CD14-positive monocyte (primary cell): ENCODE data around the gene PLA2G12A. TPM values are rescaled to one million over a fixed set of nuclear protein-coding genes. Genes with fewer than 3 reads are reported as not detected.

Source experiments
- DNase-seq, 3 donors: peaks; one replicate each; pipeline ENCODE4 v3.0.0-alpha.2; 2011 to 2022
- H2AFZ ChIP-seq: 2 replicates; pipeline ENCODE4 v1.6.0; 2012; ENCODE audit warnings: mild to moderate bottlenecking, low read depth, low read length, inconsistent platforms; ENCODE audit not compliant: insufficient read depth, poor library complexity, severe bottlenecking
- H3K27ac ChIP-seq, 2 donors: 1 replicate in 1 of 2; 2 replicates in 1 of 2; pipeline ENCODE4 v1.5.1; 2012 to 2013; ENCODE audit warnings: low read length in 2 of 2, control low read depth in 1 of 2, inconsistent platforms in 1 of 2, low read depth in 1 of 2, mild to moderate bottlenecking in 1 of 2
- H3K27me3 ChIP-seq, 2 donors: one replicate each; pipeline versions ENCODE4 v1.6.0 to v1.6.1; 2011 to 2013; ENCODE audit warnings: low read length in 2 of 2; ENCODE audit not compliant: control insufficient read depth in 2 of 2, insufficient read depth in 2 of 2
- H3K36me3 ChIP-seq, 2 donors: replicated peaks in 1 of 2; 1 replicate in 1 of 2; 2 replicates in 1 of 2; pipeline versions ENCODE4 v1.5.1 to v1.6.1; 2012 to 2013; ENCODE audit warnings: low read length in 2 of 2, control low read depth in 1 of 2, inconsistent platforms in 1 of 2, mild to moderate bottlenecking in 1 of 2; ENCODE audit not compliant: insufficient read depth in 2 of 2, control insufficient read depth in 1 of 2
- H3K4me1 ChIP-seq, 2 donors: 1 replicate in 1 of 2; 2 replicates in 1 of 2; pipeline versions ENCODE4 v1.5.1 to v1.6.1; 2012 to 2013; ENCODE audit warnings: low read length in 2 of 2, control low read depth in 1 of 2, inconsistent platforms in 1 of 2, mild to moderate bottlenecking in 1 of 2, moderate library complexity in 1 of 2; ENCODE audit not compliant: insufficient read depth in 2 of 2, control insufficient read depth in 1 of 2
- H3K4me2 ChIP-seq: replicated peaks from 2 replicates; pipeline ENCODE3; 2012; ENCODE audit warnings: low read length, moderate library complexity, mild to moderate bottlenecking; ENCODE audit not compliant: poor library complexity, severe bottlenecking; ENCODE audit errors: extremely low read depth
- H3K4me3 ChIP-seq, 3 experiments: fragments of 200-600 bp in 1 of 3; sonication (generic) in 1 of 3; replicated peaks in 1 of 3; 1 replicate in 2 of 3; 2 replicates in 1 of 3; pipeline ENCODE4 v1.5.1; 2011 to 2013; ENCODE audit warnings: low read length in 3 of 3, mild to moderate bottlenecking in 3 of 3, control low read depth in 2 of 3, low read depth in 2 of 3, inconsistent platforms in 1 of 3, moderate library complexity in 1 of 3
- H3K79me2 ChIP-seq: 2 replicates; pipeline ENCODE4 v1.6.0; 2012; ENCODE audit warnings: mild to moderate bottlenecking, control low read depth, inconsistent platforms, low read length, moderate library complexity; ENCODE audit not compliant: insufficient read depth
- H3K9ac ChIP-seq: 2 replicates; pipeline ENCODE4 v1.6.0; 2017; ENCODE audit warnings: low read length, mild to moderate bottlenecking; ENCODE audit not compliant: insufficient read depth, poor library complexity, severe bottlenecking
- H3K9me3 ChIP-seq, 2 donors: replicated peaks in 1 of 2; 1 replicate in 1 of 2; 2 replicates in 1 of 2; pipeline versions ENCODE4 v1.5.1 to v1.6.1; 2012 to 2013; ENCODE audit warnings: low read length in 2 of 2, control low read depth in 1 of 2; ENCODE audit not compliant: control insufficient read depth in 1 of 2, insufficient read depth in 1 of 2
- H4K20me1 ChIP-seq: 2 replicates; pipeline ENCODE4 v1.6.0; 2012; ENCODE audit warnings: mild to moderate bottlenecking, low read length, control low read depth, moderate library complexity; ENCODE audit not compliant: insufficient read depth
- H3K27ac Mint-ChIP-seq, 7 donors: one replicate each; pipeline ENCODE4 v1.8.0; 2020; ENCODE audit warnings: mild to moderate bottlenecking in 7 of 7, mixed read lengths in 7 of 7, moderate library complexity in 6 of 7, inconsistent platforms in 2 of 7
- H3K27me3 Mint-ChIP-seq, 3 donors: one replicate each; pipeline ENCODE4 v1.8.0; 2021 to 2022; ENCODE audit warnings: low read depth in 3 of 3, mild to moderate bottlenecking in 3 of 3, mixed read lengths in 3 of 3, moderate library complexity in 3 of 3, inconsistent platforms in 1 of 3
- H3K36me3 Mint-ChIP-seq, 2 donors: one replicate each; pipeline ENCODE4 v1.8.0; 2020; ENCODE audit warnings: mixed read lengths in 2 of 2, inconsistent platforms in 1 of 2, mild to moderate bottlenecking in 1 of 2
- H3K4me1 Mint-ChIP-seq: one replicate; pipeline ENCODE4 v1.8.0; 2020; ENCODE audit warnings: mild to moderate bottlenecking, mixed read lengths
- H3K4me3 Mint-ChIP-seq, 2 donors: one replicate each; pipeline ENCODE4 v1.8.0; 2020; ENCODE audit warnings: mild to moderate bottlenecking in 2 of 2, mixed read lengths in 2 of 2, moderate library complexity in 1 of 2
- H3K9me3 Mint-ChIP-seq, 7 donors: one replicate each; pipeline ENCODE4 v1.8.0; 2020 to 2022; ENCODE audit warnings: mixed read lengths in 7 of 7, mild to moderate bottlenecking in 6 of 7, moderate library complexity in 6 of 7, inconsistent platforms in 2 of 7
- CTCF ChIP-seq: fragments of 200-600 bp; IDR thresholded peaks from one replicate; pipeline ENCODE4 v1.8.0; 2022; ENCODE audit warnings: antibody characterized with exemption, mild to moderate bottlenecking
- WGBS: methylation state at CpG from one replicate; pipeline ENCODE4 v1.1.5; 2013; ENCODE audit warnings: missing lambda C conversion rate; ENCODE audit not compliant: insufficient coverage; 5-methylcytosine and 5-hydroxymethylcytosine counted together
- intact Hi-C, 2 donors: fragments of 100-400 bp; cut with micrococcal nuclease; formaldehyde crosslinking; loops; one replicate each; pipeline versions ENCODE4 v1.15.0 to v1.15.1; 2023
- polyA plus RNA-seq, 3 donors: library from polyadenylated mRNA; depleted of rRNA in 1 of 3; unstranded in 2 of 3; stranded (reverse) in 1 of 3; fragments of 300-500 nt in 2 of 3; fragments of >200 nt in 1 of 3; fragmentation: Illumina TruSeq in 2 of 3; gene quantifications; 1 replicate in 2 of 3; 2 replicates in 1 of 3; pipeline ENCODE4 v1.2.3, GENCODE V29; 2012 to 2021

Gene PLA2G12A
- polyA plus RNA-seq, 3 donors: 1.8 to 16.2 (median 15.1) TPM

- WGBS: no CpG with 5 or more reads among the region's 1 CpG
- Histone ChIP-seq H3K27me3 (no peaks in the 10 kb centered on the region), H3K9ac (no peak overlapping the region), H3K9me3 (peaks cover 0 to under 1% of the 10 kb centered on the region in 2 donors), H3K27ac (no peak overlapping the region), H3K4me1 (no peaks in the 10 kb centered on the region), H3K4me3 (no peak overlapping the region), H3K4me2 (no peak overlapping the region), H2AFZ (no peak overlapping the region), H3K36me3 (peaks cover 4 to 28% of the 10 kb centered on the region in 2 donors), H4K20me1 (peaks cover 15% of the 10 kb centered on the region), H3K79me2 (no peaks in the 10 kb centered on the region)
- H3K9me3 Mint-ChIP-seq: peaks cover 2 to 11% (median 6%) of the 10 kb centered on the region in 7 donors
- TF ChIP-seq CTCF: no peak
- H3K27me3 Mint-ChIP-seq: peaks cover 0 to 2% (median 0%) of the 10 kb centered on the region in 3 donors
- H3K27ac Mint-ChIP-seq: no peak overlapping the region
- intact Hi-C loops: no loop called here
- DNase-seq: no peak
- H3K4me3 Mint-ChIP-seq: no peak overlapping the region
- H3K36me3 Mint-ChIP-seq: peaks cover 32 to 53% of the 10 kb centered on the region in 2 donors
- H3K4me1 Mint-ChIP-seq: no peaks in the 10 kb centered on the region
These were observed 56.6 kb downstream of the PLA2G12A start for GRCh38 chr4:109673303-109673702.

- Histone ChIP-seq H3K9ac (no peak overlapping the region), H3K9me3 (no peaks in the 10 kb centered on the region), H3K27me3 (no peaks in the 10 kb centered on the region), H3K27ac (no peak overlapping the region), H3K4me3 (no peak overlapping the region), H3K4me2 (no peak overlapping the region), H2AFZ (no peak overlapping the region), H3K4me1 (no peaks in the 10 kb centered on the region), H4K20me1 (peaks cover 15% of the 10 kb centered on the region), H3K36me3 (peaks cover 4 to 28% of the 10 kb centered on the region in 2 donors), H3K79me2 (no peaks in the 10 kb centered on the region)
- peaks cover 0 to 11% (median 3%) of the 10 kb centered on the region in 7 donors for H3K9me3 Mint-ChIP-seq
- H3K4me3 Mint-ChIP-seq: no peak overlapping the region
- intact Hi-C loops: no loop called here
- H3K4me1 Mint-ChIP-seq: no peaks in the 10 kb centered on the region
- H3K27me3 Mint-ChIP-seq: peaks cover 0 to 2% (median 0%) of the 10 kb centered on the region in 3 donors
- no peak for DNase-seq
- peaks cover 32 to 50% of the 10 kb centered on the region in 2 donors for H3K36me3 Mint-ChIP-seq
- H3K27ac Mint-ChIP-seq: no peak overlapping the region
- no peak for TF ChIP-seq CTCF
These were observed 57.5 kb downstream of the PLA2G12A start for GRCh38 chr4:109672169-109672930.
